GM19438 (cell line): ENCODE results near the gene ZBTB24.

Experiments used
- ATAC-seq: cut with Tn5 transposase; IDR thresholded peaks from one replicate; pipeline ENCODE4 v1.9.1; 2021; ENCODE audit warnings: low read depth; ENCODE audit not compliant: unreplicated experiment

Gene ZBTB24

GRCh38 chr6:109434456-109434855, 48.6 kb downstream of the ZBTB24 start:
- no peak for ATAC-seq

DNA sequence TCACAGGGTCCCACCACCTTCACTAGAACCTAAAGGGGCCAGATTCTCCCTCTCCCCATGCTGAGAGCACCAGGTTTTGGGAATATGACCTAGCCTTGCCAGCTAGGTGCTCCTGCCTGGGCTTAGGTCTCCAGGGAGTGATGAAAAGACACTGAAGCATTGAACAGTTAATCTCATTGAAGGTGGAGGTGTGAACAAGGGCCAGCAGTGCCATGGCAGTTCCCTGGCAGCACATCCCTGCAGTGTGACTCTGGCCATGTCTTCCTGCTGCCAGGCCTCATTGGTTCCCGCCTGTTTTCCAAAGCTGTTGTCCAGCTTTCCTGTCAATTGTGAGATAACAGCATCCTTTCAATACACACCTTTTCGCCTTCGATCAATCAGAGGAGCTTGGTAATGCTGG, 53.5 kb downstream of the ZBTB24 start:
- no peak for ATAC-seq

GRCh38 chr6:109428889-109429477, 54.0 kb downstream of the ZBTB24 start:
- no peak for ATAC-seq

DNA sequence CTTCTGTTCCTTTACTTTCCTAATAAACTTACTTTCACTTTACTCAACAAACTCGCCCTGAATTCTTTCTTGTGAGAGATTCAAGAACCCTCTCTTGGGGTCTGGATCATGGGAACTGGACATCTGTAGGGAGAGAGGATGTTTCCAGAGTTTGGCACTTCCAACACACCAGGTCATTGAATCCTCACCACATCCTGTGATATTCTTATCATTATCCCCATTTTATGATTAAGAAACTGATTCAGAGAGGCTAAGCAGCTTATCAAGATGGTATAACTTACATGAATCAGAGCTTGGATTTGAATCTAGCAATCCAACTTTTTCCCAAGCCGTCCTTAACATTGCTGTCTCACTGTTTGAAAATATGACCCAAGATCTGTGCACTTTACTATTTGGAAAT, 58.1 kb downstream of the ZBTB24 start:
- no peak for ATAC-seq

DNA sequence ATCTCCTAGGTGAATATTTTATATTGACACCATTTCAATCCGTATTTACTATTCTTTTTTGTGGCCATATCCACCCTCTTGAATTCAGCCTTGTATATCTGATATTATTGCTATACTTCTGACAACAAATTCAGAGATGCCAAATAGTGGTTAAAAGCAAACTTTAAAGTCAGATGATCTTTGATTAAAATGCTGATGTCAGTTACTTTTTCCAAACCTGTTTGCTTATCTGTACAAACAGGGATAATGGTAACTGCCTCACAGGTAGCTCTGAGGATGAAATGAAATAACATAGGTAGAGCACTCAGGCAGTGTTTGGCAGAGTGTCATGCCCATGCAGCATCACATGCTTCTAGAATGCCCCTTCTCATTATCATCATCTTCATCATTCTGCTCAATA, 61.8 kb downstream of the ZBTB24 start:
- ATAC-seq, result no peak

DNA sequence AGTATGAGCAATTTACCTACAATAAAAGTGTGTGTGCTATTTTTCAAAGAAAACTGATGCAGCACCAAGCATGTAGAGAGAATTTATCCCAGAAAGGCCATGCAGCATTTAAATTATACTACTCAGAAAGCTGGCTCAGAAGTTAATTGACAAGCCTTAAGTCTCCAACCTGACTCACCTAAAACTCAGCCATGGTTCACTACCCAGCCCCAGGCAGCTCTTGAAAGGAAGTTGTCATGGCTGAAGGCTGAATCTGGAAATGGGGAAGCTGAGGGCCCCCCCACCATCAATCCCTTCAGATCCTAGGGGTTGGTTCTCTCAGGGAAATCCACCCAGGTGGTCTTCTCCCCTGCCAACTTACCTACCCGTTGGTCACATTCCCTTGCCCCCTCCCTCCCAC, 62.3 kb downstream of the ZBTB24 start:
- ATAC-seq, result no peak

DNA sequence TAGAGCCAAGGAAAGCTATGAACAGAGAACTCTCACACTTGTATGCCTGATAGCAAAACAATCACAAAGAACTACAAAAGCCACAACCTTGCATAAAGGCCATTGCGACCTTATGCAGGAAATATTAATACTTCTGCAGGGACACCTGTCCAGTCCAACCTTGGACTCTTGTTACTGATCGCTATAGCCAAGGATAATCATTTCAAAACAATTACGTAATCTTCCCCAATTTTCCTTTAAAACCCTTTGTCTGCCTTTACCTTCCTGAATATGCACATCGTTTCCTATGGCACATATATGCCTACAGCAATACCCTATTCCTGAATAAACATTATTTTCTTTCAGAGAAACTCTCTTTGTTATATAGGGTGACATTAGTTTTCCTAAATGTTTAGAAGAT, 65.4 kb downstream of the ZBTB24 start:
- ATAC-seq, result no peak
